Naive B cell (primary cell): ENCODE measurements around the gene DUS3L. TPM values are rescaled to one million over a fixed set of nuclear protein-coding genes. Genes with fewer than 3 reads are reported as not detected.
"Not testable (repeated sequence)": the region's sequence is repeated elsewhere in the genome, so short reads cannot be mapped to it uniquely, and the experiment has no call there.

ENCODE experiments used
- ATAC-seq, 2 donors: fragments of 150-1000 bp; cut with Tn5 transposase; 2 replicates each; pipeline ENCODE4 v1.10.0; 2021; ENCODE audit warnings: low read depth in 2 of 2, mild to moderate bottlenecking in 2 of 2, moderate library complexity in 2 of 2
- DNase-seq: peaks from one replicate; pipeline ENCODE4 v3.0.0; 2022
- H3K27ac Mint-ChIP-seq, 6 donors: one replicate each; pipeline ENCODE4 v1.8.0; 2020 to 2022; ENCODE audit warnings: mild to moderate bottlenecking in 6 of 6, mixed read lengths in 6 of 6, moderate library complexity in 5 of 6, inconsistent platforms in 2 of 6
- H3K27me3 Mint-ChIP-seq, 3 donors: one replicate each; pipeline ENCODE4 v1.8.0; 2021 to 2022; ENCODE audit warnings: mixed read lengths in 3 of 3, mild to moderate bottlenecking in 1 of 3
- H3K36me3 Mint-ChIP-seq, 2 donors: one replicate each; pipeline ENCODE4 v1.8.0; 2020 to 2022; ENCODE audit warnings: mixed read lengths in 2 of 2, inconsistent platforms in 1 of 2, mild to moderate bottlenecking in 1 of 2
- H3K4me1 Mint-ChIP-seq, 3 donors: one replicate each; pipeline ENCODE4 v1.8.0; 2020 to 2022; ENCODE audit warnings: mixed read lengths in 3 of 3, inconsistent platforms in 1 of 3, mild to moderate bottlenecking in 1 of 3, moderate library complexity in 1 of 3
- H3K4me3 Mint-ChIP-seq, 8 donors: one replicate each; pipeline ENCODE4 v1.8.0; 2020 to 2022; ENCODE audit warnings: mild to moderate bottlenecking in 8 of 8, mixed read lengths in 8 of 8, moderate library complexity in 8 of 8, inconsistent platforms in 2 of 8
- H3K9me3 Mint-ChIP-seq, 7 donors: one replicate each; pipeline ENCODE4 v1.8.0; 2020 to 2022; ENCODE audit warnings: mixed read lengths in 7 of 7, mild to moderate bottlenecking in 5 of 7, inconsistent platforms in 2 of 7, moderate library complexity in 1 of 7
- polyA plus RNA-seq, 6 donors: library from polyadenylated mRNA; unstranded; fragments of 300-500 nt; fragmentation: Illumina TruSeq; gene quantifications; one replicate each; pipeline ENCODE4 v1.2.3, GENCODE V29; 2021; ENCODE audit warnings: low read depth in 6 of 6

Gene DUS3L
- polyA plus RNA-seq, 6 donors from 2014 or later = 27.1 to 45.2 (median 35.5) TPM

GRCh38 chr19:5765220-5765619 lies 25.7 kb downstream of the DUS3L start:
- DNase-seq = no peak
- Mint-ChIP-seq H3K36me3 (peaks cover 0 to 11% of the 10 kb centered on the region in 2 donors), H3K9me3 (peaks cover 0 to 9% (median 1%) of the 10 kb centered on the region in 7 donors), H3K4me3 (peak overlapping the region in 2 of 8 donors; percentile 17 to 72), H3K4me1 (peaks cover 0 to 4% (median 0%) of the 10 kb centered on the region in 3 donors), H3K27me3 (peaks cover 0 to 11% (median 0%) of the 10 kb centered on the region in 3 donors), H3K27ac (no peak overlapping the region)
- no peak for ATAC-seq

- Mint-ChIP-seq H3K4me3 (no peak overlapping the region), H3K27me3 (peaks cover 0 to 11% (median 5%) of the 10 kb centered on the region in 3 donors), H3K27ac (no peak overlapping the region), H3K9me3 (peaks cover 0 to 9% (median 1%) of the 10 kb centered on the region in 7 donors), H3K36me3 (peaks cover 0 to 11% of the 10 kb centered on the region in 2 donors), H3K4me1 (no peaks in the 10 kb centered on the region)
- no peak for ATAC-seq
- DNase-seq = no peak
These were observed 28.2 kb downstream of the DUS3L start for GRCh38 chr19:5762608-5763217.

- no peaks in the 10 kb centered on the region for H3K36me3 Mint-ChIP-seq
- DNase-seq (no peak), ATAC-seq (no peak)
- no peaks in the 10 kb centered on the region for H3K4me1 Mint-ChIP-seq
- peaks cover 0 to 17% (median 4%) of the 10 kb centered on the region in 3 donors for H3K27me3 Mint-ChIP-seq
- H3K27ac Mint-ChIP-seq = no peak overlapping the region
- H3K9me3 Mint-ChIP-seq = no peaks in the 10 kb centered on the region
- peak overlapping the region in 1 of 8 donors; percentile 53 for H3K4me3 Mint-ChIP-seq
These were observed 37.2 kb downstream of the DUS3L start for GRCh38 chr19:5753743-5754142.

GRCh38 chr19:5751709-5752108 lies 39.3 kb downstream of the DUS3L start:
- Mint-ChIP-seq H3K4me3 (no peak overlapping the region), H3K36me3 (no peaks in the 10 kb centered on the region)
- no peak for ATAC-seq

GRCh38 chr19:5749505-5749904 lies 41.5 kb downstream of the DUS3L start:
- Mint-ChIP-seq H3K27me3 (peaks cover 0 to 6% (median 4%) of the 10 kb centered on the region in 3 donors), H3K4me1 (no peaks in the 10 kb centered on the region), H3K27ac (no peak overlapping the region), H3K9me3 (no peaks in the 10 kb centered on the region), H3K36me3 (no peaks in the 10 kb centered on the region), H3K4me3 (no peak overlapping the region)
- ATAC-seq = no peak
- no peak for DNase-seq

More at GRCh38 chr19:5751709-5752108, 39.3 kb downstream of the DUS3L start:
- no peak overlapping the region for H3K27ac Mint-ChIP-seq
- H3K27me3 Mint-ChIP-seq = peaks cover 0 to 11% (median 4%) of the 10 kb centered on the region in 3 donors
- no peaks in the 10 kb centered on the region for H3K4me1 Mint-ChIP-seq
- no peak for DNase-seq
- H3K9me3 Mint-ChIP-seq = no peaks in the 10 kb centered on the region

GRCh38 chr19:5748920-5749319 lies 42.0 kb downstream of the DUS3L start:
- H3K4me1 Mint-ChIP-seq, H3K4me3 Mint-ChIP-seq, ATAC-seq, DNase-seq, H3K36me3 Mint-ChIP-seq, H3K27ac Mint-ChIP-seq, H3K27me3 Mint-ChIP-seq, H3K9me3 Mint-ChIP-seq: not testable (repeated sequence)

GRCh38 chr19:5744999-5745398 lies 46.0 kb downstream of the DUS3L start:
- DNase-seq, H3K9me3 Mint-ChIP-seq, H3K36me3 Mint-ChIP-seq, H3K27ac Mint-ChIP-seq, H3K27me3 Mint-ChIP-seq, H3K4me3 Mint-ChIP-seq, H3K4me1 Mint-ChIP-seq, ATAC-seq: not testable (repeated sequence)

GRCh38 chr19:5743630-5744029 lies 47.3 kb downstream of the DUS3L start:
- Mint-ChIP-seq H3K27me3 (peaks cover 0 to 7% (median 5%) of the 10 kb centered on the region in 3 donors), H3K4me1 (no peaks in the 10 kb centered on the region), H3K27ac (no peak overlapping the region)

GRCh38 chr19:5742051-5742450 lies 48.9 kb downstream of the DUS3L start:
- DNase-seq (no peak), ATAC-seq (no peak)
- Mint-ChIP-seq H3K27ac (no peak overlapping the region), H3K27me3 (peaks cover 0 to 7% (median 5%) of the 10 kb centered on the region in 3 donors), H3K4me1 (no peaks in the 10 kb centered on the region), H3K4me3 (no peak overlapping the region), H3K36me3 (no peaks in the 10 kb centered on the region), H3K9me3 (peaks cover 0 to 3% (median 0%) of the 10 kb centered on the region in 7 donors)

More at GRCh38 chr19:5743630-5744029, 47.3 kb downstream of the DUS3L start:
- no peak overlapping the region for H3K4me3 Mint-ChIP-seq
- ATAC-seq = no peak
- no peaks in the 10 kb centered on the region for H3K36me3 Mint-ChIP-seq
- H3K9me3 Mint-ChIP-seq = peaks cover 0 to 3% (median 0%) of the 10 kb centered on the region in 7 donors
- DNase-seq = no peak

GRCh38 chr19:5738423-5738822 lies 52.5 kb downstream of the DUS3L start:
- no peaks in the 10 kb centered on the region for H3K36me3 Mint-ChIP-seq

More at GRCh38 chr19:5738423-5738822, 52.5 kb downstream of the DUS3L start:
- ATAC-seq = no peak
- H3K27me3 Mint-ChIP-seq = peaks cover 0 to 5% (median 1%) of the 10 kb centered on the region in 3 donors
- no peaks in the 10 kb centered on the region for H3K4me1 Mint-ChIP-seq
- no peak overlapping the region for H3K27ac Mint-ChIP-seq
- peaks cover 0 to 3% (median 0%) of the 10 kb centered on the region in 7 donors for H3K9me3 Mint-ChIP-seq
- H3K4me3 Mint-ChIP-seq = no peak overlapping the region
- DNase-seq = no peak

Other genes with a start within 250 kb of the DUS3L start
- gene TINCR, start 223.2 kb downstream of the DUS3L start, polyA plus RNA-seq = under 1 TPM in 3 of 6 donors, not detected in 3; 0.08 to 0.32 (median 0.12) TPM
- gene SAFB2, start 168.4 kb downstream of the DUS3L start, polyA plus RNA-seq = 10 to 100 TPM; 19.9 to 56.0 (median 29.3) TPM
- gene SAFB, start 168.1 kb downstream of the DUS3L start, polyA plus RNA-seq = 100 to 1,000 TPM in 1 of 6 donors, 10 to 100 TPM in 5; 18.3 to 119 (median 43.4) TPM
- gene MICOS13, start 110.6 kb downstream of the DUS3L start, polyA plus RNA-seq = 100 to 1,000 TPM in 2 of 6 donors, 10 to 100 TPM in 4; 74.0 to 101 (median 86.6) TPM
- gene HSD11B1L, start 110.1 kb downstream of the DUS3L start, polyA plus RNA-seq = 1 to 10 TPM; 1.1 to 6.5 (median 2.6) TPM
- 1,000 to 10,000 TPM; 1,207 to 2,143 (median 1,738) TPM for gene RPL36, start 100.9 kb downstream of the DUS3L start, polyA plus RNA-seq
- gene LONP1, start 71.0 kb downstream of the DUS3L start, polyA plus RNA-seq = 10 to 100 TPM; 16.7 to 40.6 (median 21.7) TPM
- gene CATSPERD, start 70.5 kb downstream of the DUS3L start, polyA plus RNA-seq = not detected
- under 1 TPM in 3 of 6 donors, not detected in 3; 0.25 to 0.28 (median 0.25) TPM for gene PRR22, start 6.4 kb downstream of the DUS3L start, polyA plus RNA-seq
- gene NRTN, start 13.9 kb upstream of the DUS3L start, polyA plus RNA-seq = under 1 TPM in 2 of 6 donors, not detected in 4; 0.28 to 0.29 TPM
- not detected for gene FUT6, start 48.5 kb upstream of the DUS3L start, polyA plus RNA-seq
- not detected for gene FUT3, start 60.3 kb upstream of the DUS3L start, polyA plus RNA-seq
- under 1 TPM in 1 of 6 donors, not detected in 5; 0.30 TPM for gene FUT5, start 79.4 kb upstream of the DUS3L start, polyA plus RNA-seq
- 100 to 1,000 TPM; 288 to 317 (median 302) TPM for gene NDUFA11, start 112.6 kb upstream of the DUS3L start, polyA plus RNA-seq
- gene VMAC, start 113.7 kb upstream of the DUS3L start, polyA plus RNA-seq = 1 to 10 TPM; 5.1 to 6.8 (median 5.9) TPM
- gene CAPS, start 123.1 kb upstream of the DUS3L start, polyA plus RNA-seq = 1 to 10 TPM in 5 of 6 donors, not detected in 1; 1.1 to 4.4 (median 2.0) TPM
- gene RANBP3, start 187.0 kb upstream of the DUS3L start, polyA plus RNA-seq = 10 to 100 TPM in 1 of 6 donors, 1 to 10 TPM in 5; 2.8 to 10.7 (median 7.4) TPM